ACC112 (cell line): Measurements from ENCODE around the gene CCDC157.
"Not testable (repeated sequence)": the region's sequence is repeated elsewhere in the genome, so short reads cannot be mapped to it uniquely, and the experiment has no call there.

Source experiments
- H2AFZ ChIP-seq: fragments of 200-600 bp; sonication (generic); one replicate; pipeline ENCODE4 v1.6.0; 2017; ENCODE audit warnings: antibody characterized with exemption, low read length; ENCODE audit not compliant: unreplicated experiment
- H3K27ac ChIP-seq: fragments of 200-600 bp; sonication (generic); 2 replicates; pipeline ENCODE4 v1.5.1; 2014; ENCODE audit warnings: low read depth, mild to moderate bottlenecking, antibody characterized with exemption, low read length, moderate library complexity
- H3K27me3 ChIP-seq: fragments of 200-600 bp; sonication (generic); 2 replicates; pipeline ENCODE4 v1.6.1; 2014; ENCODE audit warnings: mild to moderate bottlenecking, antibody characterized with exemption, low read length, moderate library complexity, mixed read lengths; ENCODE audit not compliant: insufficient read depth
- H3K36me3 ChIP-seq: fragments of 200-600 bp; sonication (generic); 2 replicates; pipeline ENCODE4 v1.6.1; 2016; ENCODE audit warnings: mild to moderate bottlenecking, antibody characterized with exemption, low read length, moderate library complexity, mixed read lengths; ENCODE audit not compliant: insufficient read depth
- H3K4me1 ChIP-seq: fragments of 200-600 bp; sonication (generic); one replicate; pipeline ENCODE4 v1.6.1; 2016; ENCODE audit warnings: low read length, mixed read lengths; ENCODE audit not compliant: insufficient read depth, unreplicated experiment, control insufficient read depth
- H3K4me3 ChIP-seq: fragments of 200-600 bp; sonication (generic); 2 replicates; pipeline ENCODE4 v1.5.1; 2014; ENCODE audit warnings: mild to moderate bottlenecking, low read depth, low read length
- H3K79me2 ChIP-seq: fragments of 200-600 bp; sonication (generic); one replicate; pipeline ENCODE4 v1.6.0; 2016; ENCODE audit warnings: low read length; ENCODE audit not compliant: control insufficient read depth, unreplicated experiment, insufficient read depth

The CCDC157 gene

GRCh38 chr22:30338341-30338740 is 18.5 kb upstream of the CCDC157 start:
- H2AFZ ChIP-seq, H3K4me3 ChIP-seq, H3K79me2 ChIP-seq, H3K27me3 ChIP-seq, H3K27ac ChIP-seq, H3K36me3 ChIP-seq, H3K4me1 ChIP-seq: not testable (repeated sequence)

DNA sequence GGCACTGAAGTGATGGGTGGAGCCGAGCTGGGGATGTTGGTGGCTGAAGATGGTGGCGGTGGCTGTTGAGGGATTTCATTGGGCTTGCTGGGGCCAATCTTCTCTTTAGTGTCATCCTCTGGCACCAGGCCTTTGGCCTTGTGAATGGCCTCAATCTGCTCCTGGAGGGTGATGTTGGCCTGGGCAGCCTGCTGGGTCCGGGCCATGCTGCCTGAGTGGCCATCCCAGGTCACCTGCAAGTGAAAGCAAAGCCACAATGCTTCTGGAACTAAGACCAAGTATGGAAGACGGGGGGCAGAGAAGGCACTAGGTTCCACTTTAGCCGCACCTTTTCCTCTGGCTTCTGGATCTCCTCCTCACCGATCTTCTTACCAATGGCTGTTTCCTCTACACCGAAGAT is 18.0 kb upstream of the CCDC157 start:
- Histone ChIP-seq H3K4me1 (no peaks in the 10 kb centered on the region), H3K36me3 (0 out of 2 replicates have a peak, but pooled peaks cover 6% of the 10 kb centered on the region), H3K27ac (no peak overlapping the region), H3K27me3 (no peaks in the 10 kb centered on the region), H2AFZ (no peak overlapping the region), H3K4me3 (no peak overlapping the region), H3K79me2 (no peaks in the 10 kb centered on the region)

DNA sequence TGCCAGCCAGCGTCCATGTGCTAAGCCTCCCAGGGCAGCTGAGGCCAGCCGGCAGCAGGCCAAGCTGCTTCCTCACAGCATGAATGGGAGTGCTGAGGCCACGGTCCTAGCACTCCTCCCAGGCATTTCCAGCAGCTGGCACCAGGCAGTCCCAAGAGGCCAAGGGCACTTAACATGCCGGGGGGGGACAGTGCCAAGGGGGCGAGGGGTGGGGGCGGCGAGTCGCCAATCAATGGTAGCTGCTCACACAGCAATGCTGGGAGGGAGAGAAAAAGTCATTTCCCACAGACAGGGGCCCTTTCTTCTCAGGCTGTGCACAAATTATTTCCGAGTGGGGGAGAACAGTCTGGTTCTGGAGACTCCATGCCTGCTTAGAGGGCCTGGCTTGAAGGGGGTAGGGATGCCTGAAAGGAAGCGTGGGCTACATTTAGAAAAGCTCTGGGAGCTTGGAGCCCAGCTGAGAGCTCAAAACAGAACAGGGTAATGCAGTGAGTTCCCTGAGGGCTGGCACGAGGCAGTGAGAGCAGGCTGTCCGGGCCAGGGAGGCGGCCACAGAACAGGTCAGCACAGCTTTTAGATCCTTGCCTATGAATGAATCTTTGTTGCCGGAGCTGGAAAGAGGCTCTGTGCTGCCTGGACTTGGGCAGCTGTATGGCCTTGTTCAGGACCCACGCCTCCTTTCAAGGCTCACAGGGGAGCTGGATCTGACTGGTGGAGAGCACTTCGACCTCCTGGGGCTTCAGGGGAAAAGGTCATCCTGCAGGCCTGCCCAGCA is 15.7 kb upstream of the CCDC157 start:
- Histone ChIP-seq H3K36me3 (0 out of 2 replicates have a peak, but pooled peaks cover 9% of the 10 kb centered on the region), H3K4me1 (no peaks in the 10 kb centered on the region), H3K27ac (no peak overlapping the region), H3K27me3 (no peaks in the 10 kb centered on the region), H3K4me3 (no peak overlapping the region), H2AFZ (no peak overlapping the region), H3K79me2 (no peaks in the 10 kb centered on the region)

- Histone ChIP-seq H2AFZ (no peak overlapping the region), H3K79me2 (peaks cover 12% of the 10 kb centered on the region), H3K36me3 (0 out of 2 replicates have a peak, but pooled peaks cover 9% of the 10 kb centered on the region), H3K27me3 (no peaks in the 10 kb centered on the region), H3K27ac (no peak overlapping the region), H3K4me3 (no peak overlapping the region), H3K4me1 (no peaks in the 10 kb centered on the region)
Measured at GRCh38 chr22:30344447-30345200, 12.2 kb upstream of the CCDC157 start.

- Histone ChIP-seq H3K27me3 (no peaks in the 10 kb centered on the region), H3K79me2 (peaks cover 19% of the 10 kb centered on the region), H3K4me3 (no peak overlapping the region)
Measured at GRCh38 chr22:30347255-30347892, 9.4 kb upstream of the CCDC157 start.

GRCh38 chr22:30348404-30348803 is 8.4 kb upstream of the CCDC157 start:
- Histone ChIP-seq H3K79me2 (peaks cover 26% of the 10 kb centered on the region), H3K27ac (no peak overlapping the region), H2AFZ (no peak overlapping the region), H3K27me3 (no peaks in the 10 kb centered on the region), H3K36me3 (0 out of 2 replicates have a peak, but pooled peaks cover 7% of the 10 kb centered on the region), H3K4me1 (no peaks in the 10 kb centered on the region), H3K4me3 (no peak overlapping the region)

More at GRCh38 chr22:30347255-30347892, 9.4 kb upstream of the CCDC157 start:
- Histone ChIP-seq H3K27ac (no peak overlapping the region), H3K36me3 (0 out of 2 replicates have a peak, but pooled peaks cover 9% of the 10 kb centered on the region), H2AFZ (no peak overlapping the region), H3K4me1 (no peaks in the 10 kb centered on the region)

GRCh38 chr22:30348809-30349208 is 8.0 kb upstream of the CCDC157 start:
- peaks cover 30% of the 10 kb centered on the region for H3K79me2 ChIP-seq

GRCh38 chr22:30351226-30351625 is 5.6 kb upstream of the CCDC157 start:
- H3K36me3 ChIP-seq, result no peaks in the 10 kb centered on the region
- no peak overlapping the region for H2AFZ ChIP-seq
- H3K27ac ChIP-seq, result no peak overlapping the region
- no peak overlapping the region for H3K4me3 ChIP-seq
- peaks cover 54% of the 10 kb centered on the region for H3K79me2 ChIP-seq
- H3K4me1 ChIP-seq, result peaks cover 6% of the 10 kb centered on the region
- no peaks in the 10 kb centered on the region for H3K27me3 ChIP-seq

More at GRCh38 chr22:30348809-30349208, 8.0 kb upstream of the CCDC157 start:
- H3K4me3 ChIP-seq, result no peak overlapping the region
- no peak overlapping the region for H2AFZ ChIP-seq
- H3K4me1 ChIP-seq, result no peaks in the 10 kb centered on the region
- H3K36me3 ChIP-seq, result 0 out of 2 replicates have a peak, but pooled peaks cover 3% of the 10 kb centered on the region
- H3K27ac ChIP-seq, result no peak overlapping the region
- no peaks in the 10 kb centered on the region for H3K27me3 ChIP-seq

DNA sequence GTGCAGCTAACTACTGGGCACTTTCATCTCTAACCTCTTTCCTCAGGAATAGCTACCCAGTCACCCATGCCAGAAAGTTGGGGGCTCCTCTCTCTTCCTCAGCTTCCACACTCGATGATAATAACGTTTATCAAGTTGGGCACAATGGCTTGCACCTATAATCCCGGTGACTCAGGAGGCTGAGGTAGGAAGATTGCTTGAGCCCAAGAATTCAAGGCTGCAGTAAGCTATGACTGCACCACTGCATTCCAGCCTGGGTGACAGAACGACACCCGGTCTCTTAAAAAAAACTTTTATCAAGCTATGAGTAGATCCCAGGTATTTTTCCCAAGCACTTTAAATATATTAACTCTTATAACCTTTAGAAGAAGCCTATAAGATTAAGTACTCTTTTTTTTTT is 2.2 kb upstream of the CCDC157 start:
- Histone ChIP-seq H3K4me1 (peaks cover 6% of the 10 kb centered on the region), H2AFZ (no peak overlapping the region), H3K4me3 (peak overlapping the region; percentile 90; the same call in 1 of the 2 replicates), H3K27ac (no peak overlapping the region), H3K36me3 (no peaks in the 10 kb centered on the region), H3K79me2 (peaks cover 44% of the 10 kb centered on the region), H3K27me3 (no peaks in the 10 kb centered on the region)

GRCh38 chr22:30357236-30357570 is 396 bp downstream of the CCDC157 start:
- H2AFZ ChIP-seq, result peak overlapping the region; percentile 85

More at GRCh38 chr22:30357236-30357570, 396 bp downstream of the CCDC157 start:
- H3K36me3 ChIP-seq, result no peaks in the 10 kb centered on the region
- peak overlapping the region; percentile 79; the same call in 1 of the 2 replicates for H3K27ac ChIP-seq
- peaks cover 38% of the 10 kb centered on the region for H3K79me2 ChIP-seq
- H3K27me3 ChIP-seq, result no peaks in the 10 kb centered on the region
- H3K4me3 ChIP-seq, result peak overlapping the region; percentile 90
- peaks cover 6% of the 10 kb centered on the region for H3K4me1 ChIP-seq
